8988T (cell line): ENCODE results near the gene RIN3.

Experiments
- DNase-seq: peaks from one replicate; pipeline ENCODE4 v3.0.0; 2011

Gene RIN3

DNA sequence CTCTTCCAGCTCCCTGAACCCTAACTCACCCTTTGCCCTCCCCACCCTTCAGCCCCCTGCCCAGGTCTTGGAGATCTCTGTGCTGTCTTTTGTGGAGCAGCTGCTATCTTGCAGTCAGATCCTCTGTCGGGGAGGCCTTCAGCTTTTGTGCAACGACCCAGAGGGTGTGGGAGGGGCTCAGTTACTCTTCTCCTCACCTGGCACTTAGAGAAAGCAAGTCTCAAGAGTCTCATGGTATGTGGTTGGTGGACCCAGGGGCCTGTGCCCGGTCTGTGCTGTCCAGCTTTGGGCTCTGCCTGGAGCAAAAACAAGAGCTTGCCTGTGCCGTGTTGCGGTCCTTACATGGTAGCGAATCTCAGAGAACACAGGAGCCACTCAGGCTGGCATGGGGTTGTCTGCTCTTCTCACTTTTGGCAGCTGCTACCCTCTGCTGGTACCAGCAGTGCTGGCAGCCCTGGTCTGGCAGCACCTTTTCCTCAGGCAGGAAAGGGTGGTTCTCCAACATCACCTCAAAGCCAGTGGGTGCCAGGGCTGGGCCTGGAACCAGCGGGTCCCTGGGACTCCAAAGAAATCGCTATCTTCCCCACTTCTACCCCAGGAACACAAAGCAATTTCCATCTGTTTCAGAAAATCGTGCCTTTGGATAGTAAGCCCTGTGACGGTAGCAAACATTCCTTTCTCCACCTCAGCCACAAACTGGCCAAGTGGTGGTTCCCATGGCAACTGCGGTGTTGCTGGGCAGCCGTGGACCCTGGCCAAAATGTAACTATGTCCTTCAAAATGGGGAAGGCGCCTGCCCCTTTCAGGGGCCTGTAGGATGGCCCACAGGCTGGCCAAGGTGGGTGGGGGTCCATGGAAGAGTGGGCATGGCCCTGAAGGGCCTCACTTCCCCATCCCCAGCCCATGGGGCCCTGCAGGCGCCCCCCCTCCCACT is 90.0 kb downstream of the RIN3 start:
- peak; percentile 42 for DNase-seq

GRCh38 chr14:92605274-92605940 is 91.8 kb downstream of the RIN3 start:
- DNase-seq = no peak

- no peak for DNase-seq
Observed at GRCh38 chr14:92607251-92607650, 93.7 kb downstream of the RIN3 start.

- DNase-seq = no peak
Observed at GRCh38 chr14:92607702-92608429, 94.3 kb downstream of the RIN3 start.

DNA sequence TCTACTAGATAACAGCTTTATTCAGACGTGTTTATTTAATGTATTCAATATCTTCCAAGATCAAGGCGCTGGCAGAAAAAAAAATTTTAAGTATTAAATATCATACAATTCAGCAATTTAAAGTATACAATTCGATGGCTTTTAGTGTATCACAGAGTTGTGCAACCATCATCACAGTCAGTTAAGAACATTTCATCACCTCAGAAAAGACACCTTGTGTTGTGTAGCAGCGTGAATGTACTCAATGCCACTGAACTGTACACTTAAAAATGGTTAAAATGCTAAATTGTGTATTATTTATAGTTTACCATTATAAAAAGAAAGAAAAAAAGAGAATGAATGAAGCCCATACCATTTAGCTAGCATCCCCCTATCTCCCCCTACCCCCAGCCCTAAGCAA is 96.4 kb downstream of the RIN3 start:
- no peak for DNase-seq

DNA sequence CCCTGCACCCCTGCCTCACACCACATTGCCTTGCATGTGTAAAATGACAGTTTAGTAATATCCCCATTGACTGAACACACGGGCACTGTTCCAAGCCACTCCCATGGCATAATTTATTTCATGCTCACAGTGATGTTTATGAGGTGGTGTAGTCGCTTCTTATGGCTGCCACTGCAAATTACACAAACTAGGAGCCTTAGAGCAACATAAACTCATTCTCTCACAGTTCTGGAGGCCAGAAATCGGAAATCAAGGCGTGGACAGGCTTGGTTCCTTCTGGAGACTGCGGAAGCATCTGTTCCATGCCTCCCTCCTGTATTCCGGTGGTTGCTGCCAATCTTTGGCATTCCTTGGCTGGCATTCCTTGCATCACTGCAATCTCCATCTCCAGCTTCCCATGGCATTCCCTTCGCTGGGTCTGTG is 97.3 kb downstream of the RIN3 start:
- DNase-seq = no peak

DNA sequence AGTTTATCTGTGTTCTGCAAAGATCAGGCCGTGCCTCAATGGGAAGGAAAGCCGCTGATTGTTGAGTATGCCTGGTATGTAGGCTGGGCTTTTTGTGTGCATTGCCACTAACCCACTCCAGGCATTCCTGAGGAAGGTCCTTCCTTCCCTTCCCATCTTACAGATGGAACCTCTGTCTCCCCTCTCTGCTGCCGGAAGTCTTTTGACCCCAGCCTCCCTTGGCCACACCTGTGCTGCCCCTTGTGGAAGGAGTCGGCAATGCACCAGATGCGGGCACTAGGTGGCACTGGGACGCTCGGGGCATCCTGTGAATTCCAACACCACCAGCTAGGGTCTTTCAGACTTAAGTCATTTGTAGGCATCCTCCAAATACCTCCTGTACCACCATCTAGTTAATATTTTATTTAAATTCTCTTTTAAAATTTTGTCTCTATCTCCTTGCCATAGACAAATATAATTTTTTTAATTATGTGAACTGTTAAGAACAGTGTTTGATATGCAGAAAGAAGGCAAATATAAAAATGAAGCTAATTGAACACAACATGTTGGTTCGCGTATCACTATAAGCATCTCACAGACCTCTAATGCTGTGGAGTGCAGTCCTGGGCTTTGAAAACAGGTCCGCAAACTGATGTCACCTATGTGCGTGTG is 99.6 kb downstream of the RIN3 start:
- DNase-seq = peak; percentile 66

DNA sequence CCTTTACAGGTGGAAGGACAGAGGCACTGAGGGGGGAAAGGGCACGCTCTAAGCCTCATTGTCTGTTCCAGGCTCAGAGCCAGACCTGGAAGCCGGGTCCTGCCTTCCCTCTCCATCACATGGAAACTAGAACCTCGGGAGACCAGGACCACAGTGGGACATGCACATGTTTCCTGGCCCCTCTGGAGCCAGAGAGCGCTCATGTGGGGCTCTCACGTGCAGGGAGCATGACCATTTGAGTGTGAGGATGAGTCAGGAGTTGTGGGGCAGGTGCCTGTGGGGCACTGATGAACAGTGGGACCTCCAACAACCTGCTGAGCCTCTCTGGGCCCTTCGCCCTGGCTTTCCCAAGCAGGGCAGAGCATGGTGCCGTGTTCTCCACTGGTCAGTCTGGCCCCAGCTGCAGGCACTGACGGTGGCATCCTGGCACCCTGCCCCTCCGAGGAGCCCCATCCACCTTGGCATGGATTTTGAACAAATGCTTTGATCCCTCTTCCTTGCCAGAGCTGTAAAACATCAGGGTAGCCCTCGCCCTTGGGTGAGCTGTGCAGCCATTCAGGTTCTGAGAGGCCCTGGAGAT is 100.2 kb downstream of the RIN3 start:
- DNase-seq = no peak

DNA sequence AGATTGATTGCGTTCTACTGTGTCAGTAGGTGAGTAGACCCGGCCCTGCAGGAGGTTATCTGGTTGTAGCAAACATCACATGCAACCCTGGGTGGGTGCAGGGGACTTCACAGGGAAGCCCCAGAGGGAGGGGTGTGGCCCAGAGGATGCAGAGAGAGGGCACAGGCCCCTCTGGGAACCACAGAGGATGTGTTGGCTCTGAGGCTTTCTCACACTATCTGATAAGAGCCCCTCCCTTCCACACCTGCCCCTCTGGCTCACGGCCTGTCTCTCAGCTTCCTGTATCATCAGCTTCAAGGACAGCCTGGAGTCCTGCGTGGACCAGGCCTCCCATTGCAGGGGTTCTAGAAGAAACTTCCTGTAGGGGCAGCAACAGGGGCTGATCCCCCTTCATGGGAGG is 101.9 kb downstream of the RIN3 start:
- no peak for DNase-seq

GRCh38 chr14:92616178-92616577 is 102.6 kb downstream of the RIN3 start:
- DNase-seq = no peak

DNA sequence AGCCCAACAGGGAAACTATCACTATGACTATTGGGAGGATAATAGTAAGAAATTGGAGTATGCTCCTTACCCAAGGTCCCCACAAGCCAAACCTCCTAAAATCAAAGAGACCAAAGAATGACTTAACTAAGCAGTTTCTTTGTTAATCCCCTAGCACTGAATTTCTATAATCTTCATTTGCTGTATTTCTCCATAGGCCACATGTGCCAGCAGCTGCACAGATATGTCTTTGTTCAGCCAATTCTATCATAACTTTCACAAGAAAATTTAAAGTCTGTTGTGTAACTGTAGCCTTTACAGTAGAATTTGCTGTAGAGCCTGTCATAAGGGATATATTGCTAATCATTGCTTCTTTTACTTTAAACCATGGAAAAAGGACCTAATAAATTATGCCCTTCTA is 104.0 kb downstream of the RIN3 start:
- DNase-seq = no peak

DNA sequence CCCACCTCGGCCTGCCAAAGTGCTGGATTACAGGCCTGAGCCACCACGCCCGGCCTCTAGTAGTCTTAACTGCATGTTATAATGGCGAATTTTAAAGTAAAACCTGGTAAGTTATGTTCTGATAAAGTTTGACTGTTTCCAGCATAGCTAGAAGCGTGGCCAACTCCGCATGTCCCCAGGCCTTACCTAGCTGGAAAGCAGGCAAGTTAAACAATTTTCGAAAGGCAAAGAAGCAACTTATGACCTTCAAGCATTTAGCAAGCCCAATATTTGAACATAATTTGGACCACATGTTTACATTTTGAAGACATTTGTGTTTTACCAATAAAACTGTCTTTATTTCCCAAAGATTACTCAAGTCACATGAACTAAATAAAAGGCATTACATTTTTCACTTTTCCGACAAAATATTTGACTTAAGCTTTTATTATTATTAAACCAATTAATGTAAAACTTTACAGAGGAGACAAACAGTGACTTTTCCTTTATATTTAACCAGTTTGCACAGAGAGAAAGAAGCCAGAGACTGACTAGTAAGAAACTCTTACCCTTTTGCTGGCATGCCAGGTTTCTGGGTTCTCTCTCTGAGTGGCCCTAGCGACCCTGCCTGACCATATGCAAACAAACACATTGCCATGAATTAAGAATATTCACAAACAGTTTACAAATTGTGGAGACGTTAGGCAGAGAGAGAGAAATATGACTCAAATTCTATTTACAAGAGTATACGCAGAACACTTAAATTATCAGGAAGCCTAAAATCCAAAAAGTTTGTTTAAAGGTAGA is 106.3 kb downstream of the RIN3 start:
- no peak for DNase-seq

- DNase-seq = no peak
Observed at GRCh38 chr14:92622311-92622710, 108.7 kb downstream of the RIN3 start.

- DNase-seq = no peak
Observed at GRCh38 chr14:92624764-92625163, 111.2 kb downstream of the RIN3 start.

- DNase-seq = no peak
Observed at GRCh38 chr14:92625213-92625612, 111.6 kb downstream of the RIN3 start.

DNA sequence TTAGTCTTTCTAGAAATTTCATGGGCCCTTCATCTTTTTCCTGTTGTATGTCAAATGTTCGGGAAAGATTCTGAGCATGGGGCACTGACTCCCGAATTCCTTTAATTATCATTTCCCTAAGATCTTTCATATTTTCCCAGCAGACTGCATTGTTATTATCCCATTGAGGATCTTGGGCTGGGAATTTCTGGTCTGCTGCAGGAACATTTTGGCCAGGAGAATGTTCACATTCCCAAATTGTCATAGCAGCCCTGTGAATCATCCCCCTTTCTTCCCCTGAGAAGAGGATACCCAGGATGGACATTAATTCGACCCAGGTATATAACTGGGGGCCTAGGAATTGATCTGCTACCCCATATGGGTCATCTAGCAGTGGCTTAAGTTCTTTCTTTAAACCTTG is 112.5 kb downstream of the RIN3 start:
- no peak for DNase-seq

DNA sequence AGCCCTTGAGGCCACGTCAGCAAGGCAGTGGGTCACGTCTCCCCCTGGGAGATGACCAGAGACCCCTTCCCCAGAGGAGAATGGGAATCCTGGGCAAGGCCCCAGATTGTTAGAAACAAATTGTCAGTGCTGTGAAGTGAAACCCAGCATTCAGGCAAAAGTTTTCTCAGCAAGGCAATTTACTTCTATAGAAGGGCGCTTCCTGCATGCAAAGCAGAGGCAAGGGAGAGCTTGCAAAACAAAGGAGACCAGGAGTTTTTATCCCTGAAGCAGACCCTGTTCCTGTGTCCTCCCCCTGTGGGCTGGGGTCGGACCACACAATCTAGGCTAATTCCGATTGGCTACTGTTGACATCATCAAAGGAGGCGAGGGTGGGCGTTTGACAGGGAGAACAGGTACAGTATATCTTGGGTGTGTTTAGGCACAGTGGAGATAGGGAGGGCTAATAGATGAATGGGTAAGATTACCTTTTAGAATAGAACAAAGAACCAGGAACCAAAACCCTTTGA is 114.2 kb downstream of the RIN3 start:
- DNase-seq = no peak

DNA sequence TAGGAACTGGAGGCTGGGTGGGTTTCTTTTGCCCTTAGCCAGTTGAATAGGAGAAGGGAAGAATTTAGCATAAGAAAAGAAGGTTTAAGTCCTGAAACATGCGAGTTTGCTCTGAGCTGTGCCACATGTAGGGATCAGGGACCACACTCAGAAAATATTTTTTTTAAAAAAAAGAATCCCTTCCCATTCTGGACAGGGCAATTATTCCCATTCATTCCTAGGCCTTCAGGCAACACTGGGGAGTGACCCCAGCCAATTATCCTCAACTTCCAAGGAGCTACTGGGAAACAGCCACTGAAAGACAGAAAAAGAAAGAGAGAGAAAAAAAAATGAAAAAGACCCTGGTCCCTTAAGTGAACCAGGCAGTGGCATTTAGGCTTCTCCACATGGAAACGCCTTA is 115.1 kb downstream of the RIN3 start:
- DNase-seq = no peak

- no peak for DNase-seq
Observed at GRCh38 chr14:92630367-92630766, 116.8 kb downstream of the RIN3 start.

GRCh38 chr14:92631098-92631497 is 117.5 kb downstream of the RIN3 start:
- no peak for DNase-seq

DNA sequence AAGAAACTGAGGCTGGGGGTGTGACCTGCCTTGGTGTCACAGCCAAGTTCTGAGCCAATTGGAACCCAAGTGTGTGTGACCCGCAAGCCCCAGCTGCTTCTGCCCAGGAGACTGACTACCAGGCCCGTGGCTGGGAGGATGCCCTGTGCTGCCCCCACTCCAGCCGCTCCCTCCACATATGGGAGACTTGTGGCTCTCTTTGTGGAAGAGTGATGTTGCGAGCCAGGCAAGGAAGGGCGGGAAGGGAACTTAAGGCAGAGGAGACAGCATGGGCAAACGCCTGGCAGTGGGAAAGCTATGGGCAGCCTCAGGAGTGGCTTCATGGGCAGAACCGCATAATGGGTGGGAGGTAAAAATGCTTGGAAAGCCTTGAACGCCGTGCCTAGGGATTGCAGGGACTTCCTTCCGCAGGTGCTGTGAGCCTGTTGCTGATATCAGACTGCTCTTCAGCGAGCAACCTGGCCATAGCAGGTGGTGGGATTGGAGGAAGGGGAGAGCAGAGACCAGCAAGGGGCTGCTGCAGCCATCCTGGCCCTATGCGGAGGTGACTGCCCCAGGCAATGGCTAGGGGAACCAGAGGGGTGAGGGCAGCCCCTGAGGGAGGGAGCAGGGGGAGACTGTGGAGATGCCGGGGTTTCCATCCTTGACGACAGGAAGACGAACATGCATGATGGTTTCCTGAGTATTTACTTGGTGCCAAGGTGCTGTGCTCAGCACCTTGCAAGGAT is 119.1 kb downstream of the RIN3 start:
- no peak for DNase-seq
